ENCODE data around the gene SLC25A48.

DNA sequence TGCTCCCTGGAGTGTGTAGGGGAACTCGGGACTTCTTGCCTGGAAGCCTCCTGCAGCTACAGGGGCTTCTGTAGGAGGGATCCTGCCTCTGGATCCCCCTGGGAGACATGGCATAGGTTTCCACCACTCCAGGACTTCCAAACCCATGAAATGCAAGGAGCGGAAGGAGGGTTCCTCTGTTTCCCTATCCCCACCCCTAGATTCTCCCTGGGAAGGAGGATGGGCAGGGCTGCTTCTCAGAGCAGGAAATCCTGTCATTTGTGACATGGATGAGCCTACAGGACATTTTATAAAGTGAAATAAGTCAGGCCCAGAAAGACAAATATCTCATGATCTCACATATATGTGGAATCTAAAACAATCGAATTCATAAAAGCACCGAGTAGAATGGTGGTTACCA is 23.5 kb upstream of the SLC25A48 start:
- TF ChIP-seq POLR2A (IDR thresholded peaks at IDR 0.05; ENCODE audit: low read length) (no peak), GATA1 (IDR thresholded peaks at IDR 0.05; ENCODE audit: low read depth, low read length) (no peak)
